ENCODE measurements around the gene CCDC198. TPM values are rescaled to one million over a fixed set of nuclear protein-coding genes. Genes with fewer than 3 reads are reported as not detected.

Gene CCDC198
- total RNA-seq, 1 donor from 2014 or later, result not detected

GRCh38 chr14:57498035-57498434 lies 4.4 kb upstream of the CCDC198 start:
- no peaks in the 10 kb centered on the region for H3K4me1 ChIP-seq (ENCODE audit: control insufficient read depth in 3 of 3, insufficient read depth in 3 of 3, low read length in 3 of 3)

GRCh38 chr14:57495416-57495815 lies 1.8 kb upstream of the CCDC198 start:
- H3K4me3 ChIP-seq (ENCODE audit: low read length in 3 of 3), result no peak overlapping the region
- H3K27ac ChIP-seq (ENCODE audit: low read depth, low read length), result no peak overlapping the region
- H3K27me3 ChIP-seq (ENCODE audit: control insufficient read depth in 3 of 3, insufficient read depth in 3 of 3, low read length in 3 of 3), result no peaks in the 10 kb centered on the region
- no peak overlapping the region for H3K9ac ChIP-seq (ENCODE audit: low read depth in 1 of 3, low read length in 3 of 3)
- H3K9me3 ChIP-seq (ENCODE audit: control insufficient read depth in 3 of 3, low read length in 3 of 3), result no peaks in the 10 kb centered on the region
- H3K36me3 ChIP-seq (ENCODE audit: control insufficient read depth in 3 of 3, insufficient read depth in 3 of 3, low read length in 3 of 3), result no peaks in the 10 kb centered on the region
- H3K4me1 ChIP-seq (ENCODE audit: control insufficient read depth in 3 of 3, insufficient read depth in 3 of 3, low read length in 3 of 3), result no peaks in the 10 kb centered on the region

More at GRCh38 chr14:57498035-57498434, 4.4 kb upstream of the CCDC198 start:
- no peaks in the 10 kb centered on the region for H3K27me3 ChIP-seq (ENCODE audit: control insufficient read depth in 3 of 3, insufficient read depth in 3 of 3, low read length in 3 of 3)
- no peak overlapping the region for H3K4me3 ChIP-seq (ENCODE audit: low read length in 3 of 3)
- H3K9ac ChIP-seq (ENCODE audit: low read depth in 1 of 3, low read length in 3 of 3), result no peak overlapping the region
- no peaks in the 10 kb centered on the region for H3K36me3 ChIP-seq (ENCODE audit: control insufficient read depth in 3 of 3, insufficient read depth in 3 of 3, low read length in 3 of 3)
- no peak overlapping the region for H3K27ac ChIP-seq (ENCODE audit: low read depth, low read length)
- H3K9me3 ChIP-seq (ENCODE audit: control insufficient read depth in 3 of 3, low read length in 3 of 3), result no peaks in the 10 kb centered on the region

GRCh38 chr14:57492859-57493258 lies 798 bp downstream of the CCDC198 start:
- no peak overlapping the region for H3K4me3 ChIP-seq (ENCODE audit: low read length in 3 of 3)
- no peak overlapping the region for H3K27ac ChIP-seq (ENCODE audit: low read depth, low read length)
- no peaks in the 10 kb centered on the region for H3K9me3 ChIP-seq (ENCODE audit: control insufficient read depth in 3 of 3, low read length in 3 of 3)
- no peaks in the 10 kb centered on the region for H3K27me3 ChIP-seq (ENCODE audit: control insufficient read depth in 3 of 3, insufficient read depth in 3 of 3, low read length in 3 of 3)
- no peaks in the 10 kb centered on the region for H3K4me1 ChIP-seq (ENCODE audit: control insufficient read depth in 3 of 3, insufficient read depth in 3 of 3, low read length in 3 of 3)
- no peaks in the 10 kb centered on the region for H3K36me3 ChIP-seq (ENCODE audit: control insufficient read depth in 3 of 3, insufficient read depth in 3 of 3, low read length in 3 of 3)
- no peak overlapping the region for H3K9ac ChIP-seq (ENCODE audit: low read depth in 1 of 3, low read length in 3 of 3)

GRCh38 chr14:57491640-57492039 lies 2.0 kb downstream of the CCDC198 start:
- H3K4me3 ChIP-seq (ENCODE audit: low read length in 3 of 3), result no peak overlapping the region

DNA sequence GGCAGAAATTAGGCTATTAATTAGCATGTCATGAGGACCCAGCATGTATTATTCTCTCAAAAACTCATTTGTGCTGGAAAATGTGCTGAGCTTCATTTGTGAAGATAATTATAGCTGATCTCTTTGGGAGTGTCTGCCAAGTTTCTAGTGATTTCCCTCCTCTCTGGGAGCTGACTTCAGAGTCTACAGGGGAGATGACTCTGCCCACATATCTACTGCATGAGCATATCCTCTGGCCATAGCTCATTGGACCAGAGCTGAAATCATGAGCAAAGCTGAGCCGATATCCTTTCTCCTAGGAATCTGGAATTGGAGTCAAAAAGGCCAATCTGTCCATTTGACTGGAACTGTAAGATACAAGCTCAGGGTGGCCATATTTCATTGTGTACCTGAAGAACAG lies 5.9 kb downstream of the CCDC198 start:
- no peaks in the 10 kb centered on the region for H3K9me3 ChIP-seq (ENCODE audit: control insufficient read depth in 3 of 3, low read length in 3 of 3)
- no peak overlapping the region for H3K27ac ChIP-seq (ENCODE audit: low read depth, low read length)
- peaks cover 0 to 6% (median 0%) of the 10 kb centered on the region in 3 donors for H3K27me3 ChIP-seq (ENCODE audit: control insufficient read depth in 3 of 3, insufficient read depth in 3 of 3, low read length in 3 of 3)
- no peak overlapping the region for H3K4me3 ChIP-seq (ENCODE audit: low read length in 3 of 3)
- H3K36me3 ChIP-seq (ENCODE audit: control insufficient read depth in 3 of 3, insufficient read depth in 3 of 3, low read length in 3 of 3), result no peaks in the 10 kb centered on the region
- no peak overlapping the region for H3K9ac ChIP-seq (ENCODE audit: low read depth in 1 of 3, low read length in 3 of 3)
- H3K4me1 ChIP-seq (ENCODE audit: control insufficient read depth in 3 of 3, insufficient read depth in 3 of 3, low read length in 3 of 3), result no peaks in the 10 kb centered on the region

More at GRCh38 chr14:57491640-57492039, 2.0 kb downstream of the CCDC198 start:
- Histone ChIP-seq H3K4me1 (ENCODE audit: control insufficient read depth in 3 of 3, insufficient read depth in 3 of 3, low read length in 3 of 3) (no peaks in the 10 kb centered on the region), H3K27me3 (ENCODE audit: control insufficient read depth in 3 of 3, insufficient read depth in 3 of 3, low read length in 3 of 3) (no peaks in the 10 kb centered on the region), H3K9me3 (ENCODE audit: control insufficient read depth in 3 of 3, low read length in 3 of 3) (no peaks in the 10 kb centered on the region), H3K9ac (ENCODE audit: low read depth in 1 of 3, low read length in 3 of 3) (no peak overlapping the region), H3K36me3 (ENCODE audit: control insufficient read depth in 3 of 3, insufficient read depth in 3 of 3, low read length in 3 of 3) (no peaks in the 10 kb centered on the region), H3K27ac (ENCODE audit: low read depth, low read length) (no peak overlapping the region)

DNA sequence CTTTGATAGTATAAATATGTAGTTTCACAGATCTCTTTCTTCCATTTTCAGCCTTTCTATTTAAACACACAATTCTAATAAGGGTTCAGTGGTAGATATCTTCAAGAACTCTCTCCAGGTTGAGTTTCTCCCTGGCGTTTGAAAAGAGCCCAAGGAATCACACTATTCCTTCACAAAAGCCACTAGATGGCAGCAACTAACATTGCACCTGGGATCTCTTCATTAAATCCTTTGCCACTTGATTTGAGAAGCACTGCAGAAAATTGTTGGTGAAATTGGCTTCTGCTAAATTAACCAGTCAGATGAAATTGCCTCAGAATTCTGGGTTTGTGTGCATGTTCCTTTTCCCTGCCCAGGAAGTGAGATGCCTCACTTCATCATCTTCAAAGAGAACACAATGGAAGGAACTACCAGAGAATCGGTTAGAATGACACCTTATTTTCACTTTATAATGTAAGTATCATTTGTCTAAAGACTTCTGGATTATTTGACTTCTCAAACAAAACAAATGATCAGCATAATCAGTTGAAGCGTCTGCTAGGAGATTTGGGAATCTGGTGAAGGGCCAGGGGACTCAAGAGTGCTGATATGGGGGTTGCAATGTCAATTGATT lies 6.8 kb downstream of the CCDC198 start:
- Histone ChIP-seq H3K27ac (ENCODE audit: low read depth, low read length) (no peak overlapping the region), H3K9me3 (ENCODE audit: control insufficient read depth in 3 of 3, low read length in 3 of 3) (no peaks in the 10 kb centered on the region), H3K9ac (ENCODE audit: low read depth in 1 of 3, low read length in 3 of 3) (no peak overlapping the region), H3K36me3 (ENCODE audit: control insufficient read depth in 3 of 3, insufficient read depth in 3 of 3, low read length in 3 of 3) (no peaks in the 10 kb centered on the region), H3K27me3 (ENCODE audit: control insufficient read depth in 3 of 3, insufficient read depth in 3 of 3, low read length in 3 of 3) (peaks cover 0 to 6% (median 0%) of the 10 kb centered on the region in 3 donors), H3K4me3 (ENCODE audit: low read length in 3 of 3) (no peak overlapping the region), H3K4me1 (ENCODE audit: control insufficient read depth in 3 of 3, insufficient read depth in 3 of 3, low read length in 3 of 3) (no peaks in the 10 kb centered on the region)

DNA sequence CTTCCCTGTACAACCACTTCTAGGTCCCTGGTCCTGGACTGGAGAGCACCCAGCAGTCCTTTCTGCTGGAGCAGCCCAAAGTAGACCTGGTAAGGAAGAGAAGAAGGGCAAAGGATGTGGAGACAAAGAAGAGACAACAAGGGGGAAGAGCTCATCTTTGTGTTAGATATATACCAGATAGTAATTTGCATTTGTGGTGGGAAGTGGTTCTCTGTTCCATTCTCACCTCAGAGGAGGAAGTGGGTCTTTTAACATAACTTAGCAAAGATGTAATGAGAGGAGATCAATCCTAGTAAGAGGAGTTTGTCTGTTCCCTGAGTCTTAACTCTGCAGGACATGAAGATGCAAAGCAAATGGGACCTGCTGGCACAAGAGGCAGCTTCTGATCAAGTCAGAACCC lies 8.0 kb downstream of the CCDC198 start:
- Histone ChIP-seq H3K36me3 (ENCODE audit: control insufficient read depth in 3 of 3, insufficient read depth in 3 of 3, low read length in 3 of 3) (no peaks in the 10 kb centered on the region), H3K4me3 (ENCODE audit: low read length in 3 of 3) (no peak overlapping the region), H3K27ac (ENCODE audit: low read depth, low read length) (no peak overlapping the region), H3K9ac (ENCODE audit: low read depth in 1 of 3, low read length in 3 of 3) (no peak overlapping the region), H3K4me1 (ENCODE audit: control insufficient read depth in 3 of 3, insufficient read depth in 3 of 3, low read length in 3 of 3) (no peaks in the 10 kb centered on the region), H3K27me3 (ENCODE audit: control insufficient read depth in 3 of 3, insufficient read depth in 3 of 3, low read length in 3 of 3) (peaks cover 0 to 6% (median 0%) of the 10 kb centered on the region in 3 donors), H3K9me3 (ENCODE audit: control insufficient read depth in 3 of 3, low read length in 3 of 3) (no peaks in the 10 kb centered on the region)

DNA sequence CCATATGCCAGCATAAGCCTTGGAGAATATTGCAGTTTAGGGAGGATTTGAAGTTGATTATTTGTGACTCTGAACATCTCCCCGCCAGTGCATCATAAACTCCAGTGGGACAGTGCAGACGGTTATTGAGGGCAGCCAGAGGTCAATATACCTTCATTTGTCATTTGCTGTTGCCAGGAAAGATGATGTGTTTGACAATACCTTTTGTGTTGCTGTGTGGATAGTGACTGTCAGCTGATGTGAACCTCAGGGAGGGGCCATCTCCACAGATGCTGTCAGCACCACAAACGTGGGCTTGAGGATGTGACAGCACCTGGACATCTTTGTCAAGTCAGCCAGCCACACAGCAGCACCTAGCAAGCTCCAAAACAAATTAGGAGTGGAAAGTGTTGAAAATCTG lies 11.5 kb downstream of the CCDC198 start:
- no peaks in the 10 kb centered on the region for H3K4me1 ChIP-seq (ENCODE audit: control insufficient read depth in 3 of 3, insufficient read depth in 3 of 3, low read length in 3 of 3)
- no peak overlapping the region for H3K9ac ChIP-seq (ENCODE audit: low read depth in 1 of 3, low read length in 3 of 3)
- H3K27me3 ChIP-seq (ENCODE audit: control insufficient read depth in 3 of 3, insufficient read depth in 3 of 3, low read length in 3 of 3), result peaks cover 0 to 6% (median 0%) of the 10 kb centered on the region in 3 donors
- no peak overlapping the region for H3K27ac ChIP-seq (ENCODE audit: low read depth, low read length)
- no peaks in the 10 kb centered on the region for H3K36me3 ChIP-seq (ENCODE audit: control insufficient read depth in 3 of 3, insufficient read depth in 3 of 3, low read length in 3 of 3)
- no peak overlapping the region for H3K4me3 ChIP-seq (ENCODE audit: low read length in 3 of 3)
- no peaks in the 10 kb centered on the region for H3K9me3 ChIP-seq (ENCODE audit: control insufficient read depth in 3 of 3, low read length in 3 of 3)

- no peak overlapping the region for H3K9ac ChIP-seq (ENCODE audit: low read depth in 1 of 3, low read length in 3 of 3)
Measured at GRCh38 chr14:57480051-57480450, 13.6 kb downstream of the CCDC198 start.

DNA sequence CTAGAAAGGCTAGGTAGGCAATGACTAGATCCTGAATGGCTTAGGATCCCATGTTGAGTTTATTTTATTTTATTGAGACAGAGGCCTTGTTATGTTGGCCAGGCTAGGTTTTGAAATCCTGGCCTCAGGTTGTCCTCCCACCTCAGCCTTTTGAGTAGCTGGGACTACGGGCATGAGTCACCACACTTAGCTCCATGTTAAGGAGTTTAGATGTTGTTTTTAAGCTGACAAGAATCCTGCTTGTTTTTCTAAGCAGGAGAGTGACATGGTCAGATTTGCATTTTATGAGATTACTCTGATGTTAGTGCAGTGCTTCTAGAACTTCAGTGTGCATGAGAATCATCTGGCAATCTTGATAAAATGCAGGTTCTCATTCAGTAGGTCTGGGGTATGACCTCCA lies 14.5 kb downstream of the CCDC198 start:
- no peak overlapping the region for H3K9ac ChIP-seq (ENCODE audit: low read depth in 1 of 3, low read length in 3 of 3)
- no peak overlapping the region for H3K4me3 ChIP-seq (ENCODE audit: low read length in 3 of 3)
- H3K27ac ChIP-seq (ENCODE audit: low read depth, low read length), result no peak overlapping the region
- H3K9me3 ChIP-seq (ENCODE audit: control insufficient read depth in 3 of 3, low read length in 3 of 3), result no peaks in the 10 kb centered on the region
- H3K27me3 ChIP-seq (ENCODE audit: control insufficient read depth in 3 of 3, insufficient read depth in 3 of 3, low read length in 3 of 3), result no peaks in the 10 kb centered on the region
- no peaks in the 10 kb centered on the region for H3K4me1 ChIP-seq (ENCODE audit: control insufficient read depth in 3 of 3, insufficient read depth in 3 of 3, low read length in 3 of 3)
- no peaks in the 10 kb centered on the region for H3K36me3 ChIP-seq (ENCODE audit: control insufficient read depth in 3 of 3, insufficient read depth in 3 of 3, low read length in 3 of 3)

More at GRCh38 chr14:57480051-57480450, 13.6 kb downstream of the CCDC198 start:
- Histone ChIP-seq H3K27me3 (ENCODE audit: control insufficient read depth in 3 of 3, insufficient read depth in 3 of 3, low read length in 3 of 3) (peaks cover 0 to 2% (median 0%) of the 10 kb centered on the region in 3 donors), H3K4me3 (ENCODE audit: low read length in 3 of 3) (no peak overlapping the region), H3K36me3 (ENCODE audit: control insufficient read depth in 3 of 3, insufficient read depth in 3 of 3, low read length in 3 of 3) (no peaks in the 10 kb centered on the region), H3K9me3 (ENCODE audit: control insufficient read depth in 3 of 3, low read length in 3 of 3) (no peaks in the 10 kb centered on the region), H3K27ac (ENCODE audit: low read depth, low read length) (no peak overlapping the region), H3K4me1 (ENCODE audit: control insufficient read depth in 3 of 3, insufficient read depth in 3 of 3, low read length in 3 of 3) (no peaks in the 10 kb centered on the region)
